SK-N-MC (cell line): ENCODE data around the gene NAV3.

Experiments
- EZH2 ChIP-seq: fragments of 200-600 bp; sonication (generic); IDR thresholded peaks from one replicate; pipeline ENCODE4 v1.6.1; 2017; ENCODE audit warnings: antibody characterized with exemption
- POLR2AphosphoS5 ChIP-seq: IDR thresholded peaks from 2 replicates; pipeline ENCODE4 v1.6.1; 2012; ENCODE audit warnings: mild to moderate bottlenecking, low read depth, low read length, borderline replicate concordance

- no peak for TF ChIP-seq POLR2AphosphoS5
- TF ChIP-seq EZH2, result no peak
Measured at GRCh38 chr12:78034025-78034424, 203.3 kb downstream of the NAV3 start.
